H9 (cell line): ENCODE measurements around the gene HOXA7. TPM values are rescaled to one million over a fixed set of nuclear protein-coding genes. Genes with fewer than 3 reads are reported as not detected.

Experiments
- DNase-seq: peaks from one replicate; pipeline ENCODE4 v3.0.0-alpha.2; 2017
- H2AFZ ChIP-seq: one replicate; pipeline ENCODE4 v1.6.1; 2013; ENCODE audit warnings: mild to moderate bottlenecking, low read length, control low read depth, moderate library complexity
- H2AK5ac ChIP-seq: 2 replicates; pipeline ENCODE4 v1.6.1; 2013; ENCODE audit warnings: low read length, control low read depth, mixed read lengths; ENCODE audit not compliant: insufficient read length
- H2BK120ac ChIP-seq: one replicate; pipeline ENCODE4 v1.6.1; 2013; ENCODE audit warnings: low read depth, mild to moderate bottlenecking, low read length, control low read depth, inconsistent platforms; ENCODE audit not compliant: poor library complexity, severe bottlenecking
- H2BK12ac ChIP-seq: 2 replicates; pipeline ENCODE4 v1.6.1; 2013; ENCODE audit warnings: low read length, control low read depth, mixed read lengths, low read depth; ENCODE audit not compliant: insufficient read length
- H2BK15ac ChIP-seq: 2 replicates; pipeline ENCODE4 v1.6.1; 2013; ENCODE audit warnings: low read depth, low read length, control low read depth
- H2BK20ac ChIP-seq: one replicate; pipeline ENCODE4 v1.6.1; 2013; ENCODE audit warnings: low read depth, mild to moderate bottlenecking, low read length, control low read depth, inconsistent platforms; ENCODE audit not compliant: poor library complexity, severe bottlenecking
- H2BK5ac ChIP-seq: 2 replicates; pipeline ENCODE4 v1.6.1; 2013; ENCODE audit warnings: low read length, control low read depth, mixed read lengths; ENCODE audit not compliant: insufficient read length
- H3K14ac ChIP-seq: 2 replicates; pipeline ENCODE4 v1.6.1; 2013; ENCODE audit warnings: low read length, control low read depth; ENCODE audit not compliant: insufficient read depth
- H3K18ac ChIP-seq: 2 replicates; pipeline ENCODE4 v1.6.1; 2013; ENCODE audit warnings: low read depth, mild to moderate bottlenecking, mixed read lengths, low read length, control low read depth; ENCODE audit not compliant: insufficient read length
- H3K23ac ChIP-seq: 2 replicates; pipeline ENCODE4 v1.6.1; 2013; ENCODE audit warnings: low read length, control low read depth, mixed read lengths, low read depth; ENCODE audit not compliant: insufficient read length
- H3K23me2 ChIP-seq: 2 replicates; pipeline ENCODE4 v1.6.1; 2013; ENCODE audit warnings: low read depth, mild to moderate bottlenecking, mixed read lengths, low read length, control low read depth; ENCODE audit not compliant: insufficient read length, poor library complexity, severe bottlenecking
- H3K27ac ChIP-seq: 2 replicates; pipeline ENCODE4 v1.5.1; 2013; ENCODE audit warnings: low read length, control low read depth, mixed read lengths, low read depth; ENCODE audit not compliant: insufficient read length
- H3K27me3 ChIP-seq: 2 replicates; pipeline ENCODE4 v1.6.1; 2013; ENCODE audit warnings: low read length, control low read depth, inconsistent platforms; ENCODE audit not compliant: insufficient read depth
- H3K4ac ChIP-seq: 2 replicates; pipeline ENCODE4 v1.6.1; 2013; ENCODE audit warnings: low read depth, mild to moderate bottlenecking, control low read depth, inconsistent platforms, low read length, moderate library complexity
- H3K4me1 ChIP-seq: 2 replicates; pipeline ENCODE4 v1.6.1; 2013; ENCODE audit warnings: low read length, control low read depth, inconsistent platforms; ENCODE audit not compliant: insufficient read depth
- H3K4me2 ChIP-seq: 2 replicates; pipeline ENCODE4 v1.6.1; 2013; ENCODE audit warnings: low read length, control low read depth, mixed read lengths; ENCODE audit not compliant: insufficient read length, insufficient read depth
- H3K56ac ChIP-seq: 2 replicates; pipeline ENCODE4 v1.6.1; 2013; ENCODE audit warnings: low read depth, mild to moderate bottlenecking, mixed read lengths, low read length, control low read depth; ENCODE audit not compliant: insufficient read length
- H3K79me1 ChIP-seq: 2 replicates; pipeline ENCODE4 v1.6.1; 2013; ENCODE audit warnings: low read depth, mild to moderate bottlenecking, moderate library complexity, low read length, control low read depth, inconsistent platforms; ENCODE audit not compliant: insufficient read depth, poor library complexity, severe bottlenecking
- H3K79me2 ChIP-seq: 2 replicates; pipeline ENCODE4 v1.6.1; 2013; ENCODE audit warnings: low read length, control low read depth, inconsistent platforms; ENCODE audit not compliant: insufficient read depth
- H3K9ac ChIP-seq: 2 replicates; pipeline ENCODE4 v1.6.1; 2013; ENCODE audit warnings: low read length, control low read depth, mixed read lengths; ENCODE audit not compliant: insufficient read length; ENCODE audit errors: extremely low read depth
- H3K9me3 ChIP-seq: one replicate; pipeline ENCODE4 v1.6.1; 2013; ENCODE audit warnings: low read depth, low read length, inconsistent platforms; ENCODE audit not compliant: control insufficient read depth
- H3T11ph ChIP-seq: one replicate; pipeline ENCODE4 v1.6.1; 2013; ENCODE audit warnings: mild to moderate bottlenecking, low read length, control low read depth, inconsistent platforms
- H4K20me1 ChIP-seq: one replicate; pipeline ENCODE4 v1.6.1; 2013; ENCODE audit not compliant: control insufficient read depth, insufficient read length, insufficient read depth
- H4K5ac ChIP-seq: 2 replicates; pipeline ENCODE4 v1.6.1; 2013; ENCODE audit warnings: low read depth, mild to moderate bottlenecking, mixed read lengths, low read length, control low read depth; ENCODE audit not compliant: insufficient read length
- H4K8ac ChIP-seq: replicated peaks from 2 replicates; pipeline ENCODE4 v1.6.1; 2013; ENCODE audit warnings: low read length, control low read depth, mixed read lengths, low read depth; ENCODE audit not compliant: insufficient read length
- H4K91ac ChIP-seq: 2 replicates; pipeline ENCODE4 v1.6.1; 2013; ENCODE audit warnings: low read depth, mild to moderate bottlenecking, moderate library complexity, mixed read lengths, low read length, control low read depth; ENCODE audit not compliant: insufficient read length
- H3K27ac Mint-ChIP-seq, 3 experiments: 2 replicates in 2 of 3; 3 replicates in 1 of 3; pipeline ENCODE4 v1.8.0; 2020 to 2021; ENCODE audit warnings: mixed read lengths in 3 of 3, mild to moderate bottlenecking in 1 of 3, moderate library complexity in 1 of 3
- H3K27me3 Mint-ChIP-seq: 2 replicates; pipeline ENCODE4 v1.8.0; 2021; ENCODE audit warnings: low read depth, mild to moderate bottlenecking, moderate library complexity, mixed read lengths
- H3K36me3 Mint-ChIP-seq, 3 experiments: 2 replicates in 2 of 3; 3 replicates in 1 of 3; pipeline ENCODE4 v1.8.0; 2020 to 2021; ENCODE audit warnings: low read depth in 3 of 3, mixed read lengths in 3 of 3; ENCODE audit not compliant: insufficient read depth in 1 of 3
- H3K4me1 Mint-ChIP-seq, 2 experiments: 2 replicates each; pipeline ENCODE4 v1.8.0; 2020; ENCODE audit warnings: mixed read lengths in 2 of 2
- H3K4me3 Mint-ChIP-seq, 2 experiments: 2 replicates in 1 of 2; 3 replicates in 1 of 2; pipeline ENCODE4 v1.8.0; 2020 to 2021; ENCODE audit warnings: mild to moderate bottlenecking in 2 of 2, mixed read lengths in 2 of 2, moderate library complexity in 1 of 2
- H3K9me3 Mint-ChIP-seq, 2 experiments: 2 replicates in 1 of 2; 3 replicates in 1 of 2; pipeline ENCODE4 v1.8.0; 2020; ENCODE audit warnings: mild to moderate bottlenecking in 2 of 2, mixed read lengths in 2 of 2, moderate library complexity in 1 of 2
- CTCF ChIP-seq: fragments of 200-600 bp; sonication (generic); conservative IDR thresholded peaks from 3 replicates; pipeline ENCODE4 v1.8.0; 2021; ENCODE audit warnings: antibody characterized with exemption, mild to moderate bottlenecking
- WGBS: extraction: QIAGEN DNeasy Blood & Tissue Kit; methylation state at CpG from one replicate; pipeline ENCODE4 v1.1.7; 2013; ENCODE audit warnings: missing lambda C conversion rate, low lambda C conversion rate, mixed read lengths; ENCODE audit not compliant: insufficient read length; ENCODE audit errors: extremely low coverage; 5-methylcytosine and 5-hydroxymethylcytosine counted together
- total RNA-seq: library from RNA; stranded (reverse); gene quantifications from 2 replicates; pipeline ENCODE4 v1.2.1, GENCODE V29; 2021

The HOXA7 gene
- total RNA-seq, 1 experiment from 2014 or later, result not detected

GRCh38 chr7:27152816-27153442, 3.5 kb downstream of the HOXA7 start:
- no peak overlapping the region for H3K4me3 Mint-ChIP-seq
- H4K5ac ChIP-seq, result no peak overlapping the region
- H3K27me3 Mint-ChIP-seq, result peaks cover 100% of the 10 kb centered on the region
- no peak overlapping the region for H2AK5ac ChIP-seq
- DNase-seq, result peak; percentile 25
- no peak overlapping the region for H2BK120ac ChIP-seq
- no peak overlapping the region for H2BK15ac ChIP-seq
- H3K27ac ChIP-seq, result no peak overlapping the region
- no peak overlapping the region for H3T11ph ChIP-seq
- no peak overlapping the region for H3K14ac ChIP-seq
- H3K18ac ChIP-seq, result no peak overlapping the region
- H4K8ac ChIP-seq, result no peak overlapping the region
- peaks cover 0 to 6% (median 0%) of the 10 kb centered on the region in 3 experiments; a peak in 3 of 7 replicates for H3K36me3 Mint-ChIP-seq
- H2BK12ac ChIP-seq, result no peak overlapping the region
- H3K79me1 ChIP-seq, result no peaks in the 10 kb centered on the region
- no CpG with 5 or more reads among the region's 22 CpGs for WGBS
- no peak overlapping the region for H2AFZ ChIP-seq
- no peak for TF ChIP-seq CTCF
- H3K23me2 ChIP-seq, result no peaks in the 10 kb centered on the region
- H3K27me3 ChIP-seq, result peaks cover 97% of the 10 kb centered on the region
- H3K9me3 Mint-ChIP-seq, result peaks cover 21 to 26% of the 10 kb centered on the region in 2 experiments
- no peaks in the 10 kb centered on the region for H3K79me2 ChIP-seq
- H2BK20ac ChIP-seq, result no peak overlapping the region
- H3K56ac ChIP-seq, result no peak overlapping the region
- H3K4ac ChIP-seq, result no peak overlapping the region
- H3K4me2 ChIP-seq, result no peak overlapping the region
- no peak overlapping the region for H4K91ac ChIP-seq
- no peak overlapping the region for H3K27ac Mint-ChIP-seq
- H3K23ac ChIP-seq, result no peak overlapping the region
- no peak overlapping the region for H2BK5ac ChIP-seq
- no peaks in the 10 kb centered on the region for H4K20me1 ChIP-seq
- H3K9me3 ChIP-seq, result no peaks in the 10 kb centered on the region
- H3K4me1 Mint-ChIP-seq, result peaks cover 13 to 28% of the 10 kb centered on the region in 2 experiments
- H3K9ac ChIP-seq, result no peak overlapping the region
- no peaks in the 10 kb centered on the region for H3K4me1 ChIP-seq
